Stimulated activated naive B cell treated with anti-CD40 and anti-IgM and Interleukin-4, amounts not matched to agents 10 μg/mL and 1 μg/mL and 100 μg/mL, for 72 hours (primary cell): ENCODE results near the gene ADGRD1.
"Not testable (repeated sequence)": the region's sequence is repeated elsewhere in the genome, so short reads cannot be mapped to it uniquely, and the experiment has no call there.

ENCODE experiments used
- ATAC-seq, 2 donors: fragments of 150-1000 bp; cut with Tn5 transposase; replicated peaks; 2 replicates each; pipeline ENCODE4 v1.10.0; 2021; ENCODE audit warnings: moderate library complexity in 1 of 2
- DNase-seq: peaks from one replicate; pipeline ENCODE4 v3.0.0; 2021
- H3K27ac Mint-ChIP-seq: one replicate; pipeline ENCODE4 v1.8.0; 2022; ENCODE audit warnings: mild to moderate bottlenecking, mixed read lengths
- H3K27me3 Mint-ChIP-seq, 2 donors: one replicate each; pipeline ENCODE4 v1.8.0; 2022; ENCODE audit warnings: mixed read lengths in 2 of 2
- H3K36me3 Mint-ChIP-seq, 2 donors: one replicate each; pipeline ENCODE4 v1.8.0; 2022; ENCODE audit warnings: mixed read lengths in 2 of 2, mild to moderate bottlenecking in 1 of 2
- H3K4me1 Mint-ChIP-seq, 2 donors: one replicate each; pipeline ENCODE4 v1.8.0; 2022; ENCODE audit warnings: mixed read lengths in 2 of 2, mild to moderate bottlenecking in 1 of 2
- H3K4me3 Mint-ChIP-seq, 2 donors: one replicate each; pipeline ENCODE4 v1.8.0; 2022; ENCODE audit warnings: mild to moderate bottlenecking in 2 of 2, mixed read lengths in 2 of 2, moderate library complexity in 1 of 2
- H3K9me3 Mint-ChIP-seq, 2 donors: one replicate each; pipeline ENCODE4 v1.8.0; 2022; ENCODE audit warnings: mixed read lengths in 2 of 2, mild to moderate bottlenecking in 1 of 2

The ADGRD1 gene

DNA sequence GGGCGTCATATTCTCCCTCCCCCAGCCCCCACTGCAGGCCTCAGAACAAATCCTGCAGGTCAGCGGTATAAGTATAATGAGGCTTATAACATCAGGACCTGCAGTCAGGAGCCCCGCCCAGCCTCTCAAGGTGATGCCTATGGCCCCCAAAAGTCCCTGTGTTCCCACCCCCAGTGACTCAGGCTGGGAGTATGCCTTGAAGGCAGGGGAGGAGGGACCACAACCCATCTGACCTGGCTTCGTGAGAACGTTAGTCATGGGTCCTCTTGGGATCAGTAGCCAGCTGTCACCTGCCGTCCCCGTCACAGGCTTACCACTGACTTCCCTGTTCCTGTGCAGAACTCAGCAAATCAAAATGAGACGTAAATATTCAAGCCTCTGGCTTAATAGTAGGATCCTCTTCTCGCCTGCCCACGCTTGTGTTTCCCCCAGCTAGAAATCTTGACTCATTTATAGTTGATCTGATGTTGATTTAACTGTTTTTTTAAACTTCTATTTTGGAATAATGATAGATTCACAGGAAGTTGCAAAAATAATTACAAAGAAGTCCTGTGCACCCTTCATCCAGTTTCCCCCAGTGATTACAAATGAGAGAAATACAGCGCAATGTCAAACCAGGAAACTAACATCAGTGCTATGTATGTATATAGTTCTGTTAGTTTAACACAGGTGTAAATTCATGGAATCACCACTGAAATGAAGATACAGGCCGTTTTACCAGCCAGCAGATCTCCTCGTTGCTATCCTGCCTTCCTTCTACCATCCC lies 107.5 kb downstream of the ADGRD1 start:
- peak; percentile 73 for DNase-seq
- Mint-ChIP-seq H3K4me1 (peaks cover 22 to 28% of the 10 kb centered on the region in 2 donors), H3K36me3 (no peaks in the 10 kb centered on the region), H3K27ac (peak overlapping the region; percentile 67), H3K27me3 (peaks cover 12 to 27% of the 10 kb centered on the region in 2 donors), H3K9me3 (peaks cover 0 to 4% of the 10 kb centered on the region in 2 donors), H3K4me3 (peak overlapping the region in 1 of 2 donors; percentile 11)
- ATAC-seq = peak; percentile 93 to 98

- Mint-ChIP-seq H3K4me3 (no peak overlapping the region), H3K27me3 (peaks cover 8 to 10% of the 10 kb centered on the region in 2 donors), H3K27ac (no peak overlapping the region), H3K4me1 (peaks cover 18 to 19% of the 10 kb centered on the region in 2 donors), H3K36me3 (no peaks in the 10 kb centered on the region), H3K9me3 (peaks cover 0 to 4% of the 10 kb centered on the region in 2 donors)
- ATAC-seq = no peak
- DNase-seq = no peak
These were observed 109.7 kb downstream of the ADGRD1 start for GRCh38 chr12:131063413-131063812.

- Mint-ChIP-seq H3K4me1 (peaks cover 18 to 19% of the 10 kb centered on the region in 2 donors), H3K9me3 (peaks cover 0 to 4% of the 10 kb centered on the region in 2 donors), H3K27ac (no peak overlapping the region), H3K4me3 (no peak overlapping the region), H3K27me3 (peaks cover 5 to 10% of the 10 kb centered on the region in 2 donors), H3K36me3 (no peaks in the 10 kb centered on the region)
- no peak for ATAC-seq
- no peak for DNase-seq
These were observed 110.3 kb downstream of the ADGRD1 start for GRCh38 chr12:131063960-131064359.

GRCh38 chr12:131065279-131065678 lies 111.6 kb downstream of the ADGRD1 start:
- DNase-seq (no peak), ATAC-seq (no peak)
- peaks cover 5 to 10% of the 10 kb centered on the region in 2 donors for H3K27me3 Mint-ChIP-seq
- H3K27ac Mint-ChIP-seq = no peak overlapping the region
- H3K4me3 Mint-ChIP-seq = no peak overlapping the region
- no peaks in the 10 kb centered on the region for H3K36me3 Mint-ChIP-seq
- peaks cover under 1 to 4% of the 10 kb centered on the region in 2 donors for H3K9me3 Mint-ChIP-seq
- H3K4me1 Mint-ChIP-seq = peaks cover 16 to 19% of the 10 kb centered on the region in 2 donors

- H3K4me3 Mint-ChIP-seq = no peak overlapping the region
- ATAC-seq = no peak
- H3K4me1 Mint-ChIP-seq = peaks cover 13 to 19% of the 10 kb centered on the region in 2 donors
- peaks cover 5 to 10% of the 10 kb centered on the region in 2 donors for H3K27me3 Mint-ChIP-seq
- peaks cover 2% of the 10 kb centered on the region in 2 donors for H3K36me3 Mint-ChIP-seq
- peaks cover 4 to 7% of the 10 kb centered on the region in 2 donors for H3K9me3 Mint-ChIP-seq
- no peak for DNase-seq
- no peak overlapping the region for H3K27ac Mint-ChIP-seq
These were observed 112.1 kb downstream of the ADGRD1 start for GRCh38 chr12:131065801-131066200.

DNA sequence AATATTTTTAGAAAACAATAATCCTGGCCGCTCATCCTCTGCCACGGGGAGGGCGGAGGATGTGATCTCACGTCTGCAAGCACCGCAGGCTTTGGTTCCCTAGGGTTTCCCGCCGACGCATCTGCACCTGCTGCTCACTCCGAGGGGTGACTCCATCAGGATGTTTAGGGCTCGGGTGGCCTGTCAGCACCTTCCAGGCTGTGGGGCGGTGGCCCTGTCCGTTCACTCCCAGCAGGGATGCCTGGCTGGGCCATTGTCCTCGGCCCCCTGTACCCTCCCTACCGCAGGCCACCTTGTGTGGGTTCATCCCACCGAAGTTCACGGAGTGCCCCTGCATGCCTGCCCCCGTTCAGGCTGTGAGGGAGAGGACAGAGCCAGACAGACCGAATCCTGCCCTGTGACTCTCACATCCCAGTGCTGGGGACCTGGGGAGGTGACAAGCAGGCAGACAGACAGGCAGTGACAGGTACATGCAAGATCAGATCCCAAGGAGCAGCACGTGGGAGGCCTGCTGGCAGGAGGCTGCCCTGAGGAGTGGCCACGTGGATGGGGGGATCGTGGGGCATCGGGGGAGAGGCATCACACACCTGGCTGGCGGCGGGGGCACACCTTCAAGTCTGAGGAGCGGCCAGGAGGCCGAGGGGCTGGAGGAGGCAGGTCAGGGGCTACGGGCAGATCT lies 112.6 kb downstream of the ADGRD1 start:
- H3K4me1 Mint-ChIP-seq = peaks cover 9 to 15% of the 10 kb centered on the region in 2 donors
- ATAC-seq (no peak), DNase-seq (no peak)
- H3K27ac Mint-ChIP-seq = no peak overlapping the region
- no peak overlapping the region for H3K4me3 Mint-ChIP-seq
- H3K36me3 Mint-ChIP-seq = peaks cover 3 to 4% of the 10 kb centered on the region in 2 donors
- peaks cover 5 to 10% of the 10 kb centered on the region in 2 donors for H3K27me3 Mint-ChIP-seq
- peaks cover 4 to 8% of the 10 kb centered on the region in 2 donors for H3K9me3 Mint-ChIP-seq

- Mint-ChIP-seq H3K27ac (peak overlapping the region; percentile 59), H3K9me3 (peaks cover 4% of the 10 kb centered on the region in 2 donors), H3K4me1 (peaks cover 8 to 9% of the 10 kb centered on the region in 2 donors), H3K27me3 (peaks cover 5 to 10% of the 10 kb centered on the region in 2 donors), H3K4me3 (no peak overlapping the region), H3K36me3 (peaks cover 3 to 4% of the 10 kb centered on the region in 2 donors)
- ATAC-seq (no peak), DNase-seq (no peak)
These were observed 113.3 kb downstream of the ADGRD1 start for GRCh38 chr12:131066886-131067490.

DNA sequence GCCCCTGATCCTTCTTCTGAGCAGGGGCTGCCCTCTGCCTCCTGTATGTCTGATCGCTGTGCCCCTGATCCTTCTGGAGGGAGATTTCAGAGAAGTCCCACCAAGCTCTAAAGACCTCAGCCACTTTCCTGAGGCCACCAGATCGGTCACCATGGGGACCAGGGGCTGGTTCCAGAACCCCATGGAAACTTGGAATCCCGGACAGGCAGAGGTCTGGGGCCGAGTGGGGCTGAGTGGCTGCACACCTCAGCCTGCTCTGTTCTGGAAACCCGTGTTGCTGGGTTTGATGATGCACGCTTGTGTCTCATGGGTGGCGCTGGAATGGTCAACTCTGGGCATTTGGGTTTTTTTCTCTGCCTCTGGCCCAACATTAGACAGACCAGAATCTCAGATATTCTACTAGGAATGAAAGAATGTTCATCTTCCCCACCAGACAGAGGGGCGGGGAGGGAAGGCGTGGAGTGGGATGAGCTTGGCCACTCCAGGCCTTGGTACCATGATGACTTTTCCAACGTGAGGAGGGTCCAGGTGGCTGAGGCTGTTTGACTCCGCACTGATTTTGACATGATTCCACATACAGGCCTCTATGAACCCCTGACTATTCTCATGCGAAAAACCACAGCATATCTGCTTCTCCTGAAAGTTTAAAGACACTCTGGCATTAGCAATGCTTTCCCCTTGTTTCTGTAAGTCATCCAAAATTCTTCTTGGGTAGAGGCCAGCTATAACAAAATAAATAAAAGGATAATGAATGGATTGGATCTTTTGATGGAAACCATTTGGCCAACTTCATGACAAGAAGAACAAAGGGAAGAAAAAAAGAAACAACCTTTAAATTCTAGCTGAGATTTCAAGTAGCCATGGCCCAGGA lies 114.5 kb downstream of the ADGRD1 start:
- Mint-ChIP-seq H3K4me1 (peaks cover 8 to 9% of the 10 kb centered on the region in 2 donors), H3K27ac (no peak overlapping the region), H3K27me3 (peaks cover 5 to 10% of the 10 kb centered on the region in 2 donors), H3K36me3 (peaks cover 3 to 4% of the 10 kb centered on the region in 2 donors), H3K4me3 (no peak overlapping the region), H3K9me3 (peaks cover 4% of the 10 kb centered on the region in 2 donors)
- DNase-seq (no peak), ATAC-seq (no peak)

DNA sequence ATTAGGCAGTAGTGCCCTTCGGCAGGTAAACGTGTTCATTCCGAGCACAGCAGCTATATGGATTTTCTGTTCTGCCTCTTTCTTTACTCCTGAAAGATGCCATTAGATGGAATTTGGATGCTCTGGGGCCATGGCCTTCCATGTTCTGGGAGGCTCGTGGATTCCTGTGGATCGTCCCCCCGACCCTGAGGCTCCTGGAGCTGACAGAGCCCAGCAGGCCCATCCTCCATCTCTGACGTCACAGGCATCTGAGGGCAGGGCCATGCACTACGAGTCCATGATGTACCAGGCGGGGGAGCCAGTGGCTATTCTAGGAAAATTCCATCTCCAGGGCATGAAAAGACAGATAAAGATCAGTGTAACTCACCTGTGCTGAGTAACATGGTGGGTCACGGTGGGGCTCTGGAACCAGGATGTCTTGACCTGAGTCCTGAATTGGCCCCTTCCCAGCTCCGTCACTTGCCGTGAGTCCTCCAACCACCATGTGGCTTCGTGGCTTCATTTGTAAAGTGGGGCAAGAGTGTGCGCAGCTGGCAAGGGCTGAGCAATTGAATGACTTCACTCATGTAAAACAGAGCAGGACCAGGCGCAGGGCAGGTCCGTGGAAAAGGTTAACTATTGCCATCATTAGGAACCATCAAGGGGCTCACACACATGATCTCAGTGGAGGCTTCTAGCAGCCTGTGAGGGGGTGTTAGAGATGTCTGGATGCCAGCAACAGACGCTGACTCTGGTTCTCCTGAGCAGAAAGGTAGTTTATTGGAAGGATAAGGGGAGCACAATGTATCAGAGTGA lies 115.4 kb downstream of the ADGRD1 start:
- ATAC-seq, DNase-seq, H3K27ac Mint-ChIP-seq, H3K9me3 Mint-ChIP-seq, H3K36me3 Mint-ChIP-seq, H3K4me3 Mint-ChIP-seq, H3K4me1 Mint-ChIP-seq, H3K27me3 Mint-ChIP-seq: not testable (repeated sequence)

GRCh38 chr12:131070136-131070535 lies 116.4 kb downstream of the ADGRD1 start:
- not testable (repeated sequence) for H3K27ac Mint-ChIP-seq, ATAC-seq, H3K9me3 Mint-ChIP-seq, H3K4me3 Mint-ChIP-seq, H3K36me3 Mint-ChIP-seq, H3K27me3 Mint-ChIP-seq, DNase-seq
- H3K4me1 Mint-ChIP-seq = peaks cover 12% of the 10 kb centered on the region in 2 donors

DNA sequence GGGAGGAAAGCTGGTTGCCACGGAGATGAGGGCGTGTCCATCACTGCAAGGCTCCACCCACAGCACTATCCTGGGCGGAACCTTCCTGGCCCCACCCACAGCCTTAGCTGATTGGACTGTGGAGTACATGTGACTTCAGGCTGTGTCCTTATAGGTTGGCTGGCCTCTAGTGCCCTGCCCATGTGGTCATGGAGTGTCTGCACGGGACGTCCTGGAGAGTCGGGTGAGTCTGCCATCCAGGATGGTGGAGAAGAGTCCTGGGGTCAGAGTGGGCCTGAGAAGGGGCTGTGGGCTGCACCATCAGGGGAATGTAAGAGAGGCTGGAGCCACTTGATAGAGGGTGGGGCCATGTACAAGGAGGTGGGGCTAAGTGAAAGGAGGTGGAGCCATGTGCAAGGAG lies 117.0 kb downstream of the ADGRD1 start:
- ATAC-seq = peak in 1 of 2 donors; percentile 21
- not testable (repeated sequence) for H3K9me3 Mint-ChIP-seq, H3K36me3 Mint-ChIP-seq, H3K4me3 Mint-ChIP-seq, H3K27me3 Mint-ChIP-seq, DNase-seq, H3K27ac Mint-ChIP-seq
- peaks cover 13 to 14% of the 10 kb centered on the region in 2 donors for H3K4me1 Mint-ChIP-seq

DNA sequence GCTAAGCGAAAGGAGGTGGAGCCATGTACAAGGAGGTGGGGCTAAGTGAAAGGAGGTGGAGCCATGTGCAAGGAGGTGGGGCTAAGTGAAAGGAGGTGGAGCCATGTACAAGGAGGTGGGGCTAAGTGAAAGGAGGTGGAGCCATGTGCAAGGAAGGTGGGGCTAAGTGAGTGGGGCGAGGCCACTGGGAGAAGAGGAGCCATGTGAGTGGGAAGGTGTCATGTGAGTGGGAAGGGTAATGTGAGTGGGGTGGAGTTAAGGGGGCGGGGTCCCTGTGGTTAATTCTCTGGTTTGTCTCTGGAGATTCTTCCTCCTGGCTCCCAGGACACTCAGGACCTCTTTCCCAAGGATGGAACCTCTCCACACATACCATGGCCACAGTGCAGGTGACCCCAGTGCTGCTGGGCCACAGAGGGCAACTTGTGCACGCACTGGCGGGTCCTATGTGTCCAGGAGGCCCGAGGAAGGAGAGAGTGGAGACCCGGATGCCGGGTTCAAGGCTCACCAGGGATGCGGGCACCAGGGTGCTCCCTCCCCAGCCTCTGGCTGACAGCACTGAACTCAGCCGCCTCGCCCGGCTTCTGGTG lies 117.6 kb downstream of the ADGRD1 start:
- not testable (repeated sequence) for H3K27ac Mint-ChIP-seq, H3K36me3 Mint-ChIP-seq, DNase-seq, H3K4me3 Mint-ChIP-seq, H3K9me3 Mint-ChIP-seq, ATAC-seq
- peaks cover 0 to 11% of the 10 kb centered on the region in 2 donors for H3K27me3 Mint-ChIP-seq
- peaks cover 13 to 14% of the 10 kb centered on the region in 2 donors for H3K4me1 Mint-ChIP-seq

DNA sequence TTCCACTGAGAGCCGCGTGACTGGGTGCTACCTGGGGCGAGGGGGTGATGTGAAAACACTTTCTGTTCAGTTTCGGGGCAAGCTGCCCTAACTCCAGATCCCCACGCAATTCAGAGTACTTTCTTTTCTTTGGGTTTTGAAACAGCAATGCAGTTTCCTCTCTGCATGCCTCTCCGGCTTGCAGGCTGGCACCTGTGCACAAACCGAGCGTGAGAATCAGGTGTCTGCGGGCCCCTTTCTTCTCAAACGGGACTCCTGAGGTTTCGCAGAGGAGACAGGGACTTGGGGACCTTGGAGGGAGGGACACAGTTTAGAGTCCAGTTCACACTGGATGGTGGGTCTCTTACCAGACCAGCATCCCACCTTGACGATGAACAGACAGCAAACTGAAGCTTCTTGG lies 118.2 kb downstream of the ADGRD1 start:
- not testable (repeated sequence) for H3K27me3 Mint-ChIP-seq, H3K36me3 Mint-ChIP-seq, DNase-seq, H3K9me3 Mint-ChIP-seq, ATAC-seq, H3K4me3 Mint-ChIP-seq
- H3K27ac Mint-ChIP-seq = peak overlapping the region; percentile 59
- peaks cover 11 to 14% of the 10 kb centered on the region in 2 donors for H3K4me1 Mint-ChIP-seq
